WERI-Rb-1 (cell line): ENCODE measurements around the gene MSANTD3.

Experiments used
- DNase-seq: peaks from one replicate; pipeline ENCODE4 v3.0.0-alpha.2; 2020
- H3K27ac ChIP-seq: fragments of 250-450 bp; sonication (Bioruptor Pico); 2 replicates; pipeline ENCODE4 v1.5.1; 2020; ENCODE audit warnings: mild to moderate bottlenecking, moderate library complexity
- H3K27me3 ChIP-seq: fragments of 250-450 bp; sonication (Bioruptor Pico); 2 replicates; pipeline ENCODE4 v1.5.1; 2021; ENCODE audit warnings: mild to moderate bottlenecking, low read depth, moderate library complexity; ENCODE audit not compliant: insufficient read depth, severe bottlenecking
- H3K36me3 ChIP-seq: fragments of 250-450 bp; sonication (Bioruptor Pico); 2 replicates; pipeline ENCODE4 v1.5.1; 2020; ENCODE audit warnings: mild to moderate bottlenecking, moderate library complexity
- H3K4me3 ChIP-seq: 2 replicates; pipeline ENCODE4 v1.5.1; 2011; ENCODE audit warnings: low read depth, mild to moderate bottlenecking, control low read depth, low read length
- H3K9me3 ChIP-seq: fragments of 250-450 bp; sonication (Bioruptor Pico); 2 replicates; pipeline ENCODE4 v1.5.1; 2021; ENCODE audit warnings: mild to moderate bottlenecking, moderate library complexity; ENCODE audit not compliant: severe bottlenecking
- CTCF ChIP-seq: IDR thresholded peaks from 2 replicates; pipeline ENCODE4 v1.5.1; 2011; ENCODE audit warnings: low read depth, mild to moderate bottlenecking, control low read depth, inconsistent platforms, low read length

MSANTD3 gene

GRCh38 chr9:100443781-100444768 is 17.1 kb downstream of the MSANTD3 start:
- Histone ChIP-seq H3K4me3 (no peak overlapping the region), H3K27ac (no peak overlapping the region), H3K27me3 (no peaks in the 10 kb centered on the region), H3K36me3 (peaks cover 54% of the 10 kb centered on the region), H3K9me3 (no peaks in the 10 kb centered on the region)
- no peak for TF ChIP-seq CTCF
- DNase-seq: no peak

- Histone ChIP-seq H3K4me3 (no peak overlapping the region), H3K27ac (no peak overlapping the region), H3K9me3 (no peaks in the 10 kb centered on the region), H3K27me3 (no peaks in the 10 kb centered on the region), H3K36me3 (peaks cover 51% of the 10 kb centered on the region)
- DNase-seq: no peak
- no peak for TF ChIP-seq CTCF
Observed at GRCh38 chr9:100445161-100445902, 18.4 kb downstream of the MSANTD3 start.

GRCh38 chr9:100445903-100446549 is 19.1 kb downstream of the MSANTD3 start:
- Histone ChIP-seq H3K27me3 (no peaks in the 10 kb centered on the region), H3K36me3 (peaks cover 55% of the 10 kb centered on the region), H3K9me3 (no peaks in the 10 kb centered on the region), H3K4me3 (no peak overlapping the region), H3K27ac (no peak overlapping the region)
- no peak for DNase-seq
- TF ChIP-seq CTCF: no peak

- H3K27me3 ChIP-seq: no peaks in the 10 kb centered on the region
- H3K9me3 ChIP-seq: no peaks in the 10 kb centered on the region
- no peak overlapping the region for H3K27ac ChIP-seq
- DNase-seq: no peak
- no peak overlapping the region for H3K4me3 ChIP-seq
- TF ChIP-seq CTCF: no peak
- peaks cover 57% of the 10 kb centered on the region for H3K36me3 ChIP-seq
Observed at GRCh38 chr9:100447041-100447440, 20.1 kb downstream of the MSANTD3 start.

GRCh38 chr9:100448266-100448665 is 21.3 kb downstream of the MSANTD3 start:
- Histone ChIP-seq H3K27me3 (no peaks in the 10 kb centered on the region), H3K27ac (no peak overlapping the region), H3K9me3 (no peaks in the 10 kb centered on the region), H3K4me3 (no peak overlapping the region), H3K36me3 (peaks cover 57% of the 10 kb centered on the region)
- no peak for TF ChIP-seq CTCF
- no peak for DNase-seq
